ENCODE measurements around the gene SLC35F5.
"Not testable (repeated sequence)": the region's sequence is repeated elsewhere in the genome, so short reads cannot be mapped to it uniquely, and the experiment has no call there.

SLC35F5 gene

DNA sequence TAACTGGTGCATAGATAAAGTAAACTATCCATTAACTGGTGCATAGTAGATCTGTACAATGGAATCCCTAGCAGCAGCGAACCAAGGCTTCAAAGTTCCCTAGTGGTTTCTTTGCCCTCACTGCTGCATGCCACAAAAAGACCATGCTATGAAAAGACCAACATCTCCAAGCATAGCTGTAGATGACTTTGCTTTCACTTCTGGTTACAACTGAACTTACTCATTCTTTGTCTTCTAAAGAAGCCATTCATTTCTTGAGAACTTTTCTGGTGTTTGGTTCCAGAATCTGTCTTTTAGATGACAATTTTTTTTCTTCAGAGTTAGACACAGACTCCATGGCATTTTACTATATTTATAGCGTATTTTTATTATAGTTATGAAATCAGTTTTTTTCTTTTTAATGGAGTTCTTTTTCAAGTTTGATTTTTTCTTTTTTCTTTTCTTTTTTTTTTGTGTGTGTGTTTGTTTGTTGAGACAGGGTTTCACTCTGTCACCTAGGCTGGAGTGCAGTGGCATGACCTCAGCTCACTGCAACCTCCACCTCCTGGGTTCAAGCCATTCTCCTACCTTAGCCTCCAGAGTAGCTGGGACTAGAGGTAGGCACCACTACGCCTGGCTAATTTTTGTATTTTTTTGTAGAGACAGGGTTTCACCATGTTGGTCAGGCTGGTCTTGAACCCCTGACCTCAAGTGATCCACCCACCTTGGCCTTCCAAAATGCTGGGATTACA lies 63.6 kb downstream of the SLC35F5 start:
- DNase-seq, result peak in 1 of 2 experiments; percentile 7

DNA sequence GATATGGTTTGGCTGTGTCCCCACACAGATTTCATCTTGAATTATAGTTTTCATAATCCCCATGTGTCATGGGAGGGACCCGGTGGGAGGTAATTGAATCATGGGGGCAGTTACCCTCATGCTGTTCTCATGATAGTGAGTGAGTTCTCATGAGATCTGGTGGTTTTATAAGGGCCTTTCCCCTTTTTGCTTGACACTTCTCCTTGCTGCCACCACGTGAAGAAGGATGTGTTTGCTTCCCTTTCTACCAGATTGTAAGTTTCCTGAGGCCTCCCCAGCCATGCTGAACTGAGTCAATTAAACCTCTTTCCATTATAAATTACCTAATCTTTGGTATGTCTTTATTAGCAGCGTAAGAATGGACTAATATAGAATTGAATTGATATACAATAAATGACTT lies 65.6 kb downstream of the SLC35F5 start:
- DNase-seq, result not testable (repeated sequence)

DNA sequence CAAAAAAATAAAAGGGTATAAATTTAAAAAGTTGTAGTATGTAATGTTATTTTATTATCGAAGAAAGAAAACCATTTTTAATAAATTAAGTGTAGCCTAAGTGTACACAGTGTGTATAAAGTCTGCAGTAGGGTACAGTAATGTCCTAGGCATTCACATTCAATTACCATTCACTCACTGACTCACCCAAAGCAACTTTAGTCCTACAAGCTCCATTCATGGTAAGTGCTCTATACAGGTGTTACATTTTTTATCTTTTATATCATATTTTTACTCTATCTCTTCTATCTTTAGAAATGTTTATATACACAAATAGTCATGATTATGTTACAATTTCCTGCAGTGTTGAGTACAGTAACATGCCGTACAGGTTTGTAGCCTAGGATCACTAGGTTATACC lies 69.9 kb downstream of the SLC35F5 start:
- no peak for DNase-seq

DNA sequence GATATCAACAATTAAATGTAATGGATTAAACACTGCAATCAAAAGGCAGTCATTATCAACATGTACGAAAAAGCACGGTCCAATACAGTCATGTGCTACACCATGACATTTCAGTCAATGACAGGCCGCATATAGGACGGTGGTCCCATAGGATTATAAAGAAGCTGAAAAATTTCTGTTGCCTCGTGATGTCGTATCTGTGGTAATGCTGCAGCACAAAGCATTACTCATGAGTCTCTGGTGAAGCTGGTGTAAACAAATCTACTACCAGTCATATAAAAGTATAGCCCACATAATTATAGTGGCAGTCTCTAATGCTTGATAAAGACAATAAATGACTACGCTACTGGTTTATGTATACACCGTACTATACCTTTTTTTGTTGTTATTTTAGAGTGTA lies 71.0 kb downstream of the SLC35F5 start:
- no peak for DNase-seq

DNA sequence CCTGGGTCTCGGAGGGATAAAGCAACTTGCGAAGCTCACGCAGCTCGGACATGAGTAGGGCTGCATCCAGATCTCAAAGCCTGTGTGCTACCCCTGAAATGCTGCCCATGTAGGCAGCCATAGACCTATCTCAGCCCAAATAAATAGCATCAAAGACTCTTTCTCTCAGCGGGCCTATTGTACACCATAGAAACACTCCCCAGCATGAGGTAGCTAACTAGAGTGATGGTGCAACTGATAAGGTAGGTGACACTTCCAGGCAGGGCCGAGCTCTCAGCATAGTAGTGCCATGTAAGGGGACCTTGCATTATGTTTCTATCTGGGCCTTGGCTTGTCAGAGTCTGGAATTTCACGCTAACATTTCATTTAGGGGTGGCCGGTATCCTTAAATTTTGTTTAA lies 77.0 kb downstream of the SLC35F5 start:
- no peak for DNase-seq

DNA sequence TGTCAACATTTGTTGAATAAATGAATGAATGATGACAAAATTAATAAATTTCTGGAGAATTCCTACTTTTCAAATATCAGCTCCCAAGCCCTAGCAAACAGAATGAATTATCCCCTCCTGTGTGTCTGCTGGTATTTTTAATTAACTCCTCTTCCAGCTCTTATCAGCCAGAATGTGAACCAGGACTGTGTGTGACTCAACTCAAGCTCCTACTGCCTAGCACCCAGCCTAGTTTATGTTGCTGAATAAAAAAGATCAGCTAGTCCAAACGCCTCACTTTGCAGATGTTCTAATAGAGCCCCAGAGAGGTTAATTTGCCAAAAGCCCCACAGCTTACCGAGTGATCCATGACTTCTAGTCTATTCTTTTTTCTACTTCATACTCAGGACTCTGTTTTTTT lies 79.1 kb downstream of the SLC35F5 start:
- no peak for DNase-seq

DNA sequence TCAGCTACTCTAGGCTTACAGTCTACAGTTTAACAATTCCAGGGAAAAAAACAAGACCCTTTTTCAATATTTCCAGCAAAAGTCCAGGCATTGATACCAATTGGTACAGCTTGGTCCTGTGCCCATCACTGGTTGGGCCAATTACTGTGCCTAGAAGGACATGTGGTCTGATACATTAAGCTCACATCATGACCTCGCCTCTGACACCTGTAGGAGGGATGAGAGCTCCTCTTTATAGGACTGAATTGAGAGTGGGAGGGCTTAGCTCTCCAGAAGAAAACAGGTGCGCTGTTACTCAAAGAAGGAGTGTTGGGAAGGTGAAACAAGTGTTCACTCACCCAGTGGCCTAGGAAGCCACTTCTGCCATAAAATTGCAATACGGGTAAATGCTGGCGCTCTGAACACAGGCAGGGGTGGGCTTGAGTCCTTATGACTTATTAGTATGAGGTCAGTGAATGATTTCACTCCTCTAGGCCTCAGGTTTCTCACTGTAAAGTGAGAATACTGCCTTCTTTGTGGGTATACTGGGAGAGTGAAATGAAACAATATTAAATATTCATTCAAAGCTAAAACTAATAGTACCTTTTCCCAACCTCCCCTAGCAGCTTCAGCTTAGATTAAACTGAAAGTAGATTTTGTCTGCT lies 79.7 kb downstream of the SLC35F5 start:
- no peak for DNase-seq

DNA sequence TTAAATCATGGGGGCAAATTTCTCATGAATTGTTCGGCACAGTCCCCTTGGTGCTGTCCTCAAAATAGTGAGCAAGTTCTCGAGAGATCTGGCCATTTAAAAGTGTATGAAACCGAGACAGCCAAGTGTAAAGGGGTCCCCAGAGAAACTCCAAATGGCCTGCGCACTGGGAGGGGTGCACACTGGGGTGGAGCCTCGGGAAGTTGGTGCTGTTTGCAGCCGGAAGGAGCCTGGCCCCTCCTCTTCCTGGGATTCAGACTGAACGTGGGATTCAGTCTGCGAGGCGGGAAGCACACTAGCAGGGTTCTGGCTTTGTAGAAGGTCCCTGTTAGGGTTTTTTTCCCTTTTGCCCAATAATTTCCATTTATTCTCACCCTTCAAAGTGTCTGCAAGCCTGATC lies 80.6 kb downstream of the SLC35F5 start:
- no peak for DNase-seq

DNA sequence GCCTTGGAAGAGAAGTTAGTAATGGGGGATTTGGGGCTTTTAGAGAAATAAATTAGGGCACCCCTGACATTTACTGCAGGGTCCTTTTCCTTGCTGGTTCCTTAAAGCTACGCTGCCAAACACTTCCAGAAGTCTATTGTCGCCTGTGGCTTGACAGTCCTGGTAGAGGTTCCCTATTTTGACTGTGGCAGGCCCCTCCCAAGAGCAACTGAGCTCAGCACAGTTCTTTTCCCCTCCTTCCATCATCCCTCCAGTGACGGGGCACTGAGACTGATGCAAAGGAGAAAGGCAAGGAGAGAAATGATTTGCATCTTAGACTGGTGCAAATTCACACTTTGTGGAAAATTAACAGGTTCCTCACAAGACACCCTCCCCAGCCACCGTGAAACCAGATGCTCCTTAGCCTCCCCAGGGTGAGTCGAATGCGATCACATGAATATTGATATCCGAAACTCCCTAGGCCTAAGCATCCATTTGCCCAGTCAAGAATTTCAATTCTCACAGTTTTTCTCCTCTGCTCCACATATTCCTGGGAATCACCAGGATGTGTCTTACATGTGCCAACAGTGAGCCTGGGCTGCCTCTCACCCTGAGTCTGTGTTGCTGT lies 84.0 kb downstream of the SLC35F5 start:
- no peak for DNase-seq

DNA sequence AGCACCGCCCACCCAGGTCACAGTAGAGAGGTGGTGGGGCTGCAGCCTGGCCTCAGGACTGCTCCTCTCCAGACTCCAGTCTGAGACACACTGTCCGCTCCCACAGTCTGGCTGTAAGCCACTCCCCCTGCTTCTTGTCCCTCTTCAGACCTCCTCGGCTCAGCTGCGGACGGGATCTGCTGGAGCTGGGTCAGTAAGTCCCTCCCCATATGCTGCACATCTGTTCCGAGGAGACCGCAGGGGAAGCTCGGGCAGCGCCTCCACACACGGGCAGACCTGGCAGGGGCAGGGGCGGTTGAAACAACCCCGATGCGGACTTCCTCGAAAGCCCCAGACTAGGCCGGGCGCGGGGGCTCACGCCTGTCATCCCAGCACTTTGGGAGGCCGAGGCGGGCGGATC lies 87.4 kb downstream of the SLC35F5 start:
- DNase-seq, result not testable (repeated sequence)

DNA sequence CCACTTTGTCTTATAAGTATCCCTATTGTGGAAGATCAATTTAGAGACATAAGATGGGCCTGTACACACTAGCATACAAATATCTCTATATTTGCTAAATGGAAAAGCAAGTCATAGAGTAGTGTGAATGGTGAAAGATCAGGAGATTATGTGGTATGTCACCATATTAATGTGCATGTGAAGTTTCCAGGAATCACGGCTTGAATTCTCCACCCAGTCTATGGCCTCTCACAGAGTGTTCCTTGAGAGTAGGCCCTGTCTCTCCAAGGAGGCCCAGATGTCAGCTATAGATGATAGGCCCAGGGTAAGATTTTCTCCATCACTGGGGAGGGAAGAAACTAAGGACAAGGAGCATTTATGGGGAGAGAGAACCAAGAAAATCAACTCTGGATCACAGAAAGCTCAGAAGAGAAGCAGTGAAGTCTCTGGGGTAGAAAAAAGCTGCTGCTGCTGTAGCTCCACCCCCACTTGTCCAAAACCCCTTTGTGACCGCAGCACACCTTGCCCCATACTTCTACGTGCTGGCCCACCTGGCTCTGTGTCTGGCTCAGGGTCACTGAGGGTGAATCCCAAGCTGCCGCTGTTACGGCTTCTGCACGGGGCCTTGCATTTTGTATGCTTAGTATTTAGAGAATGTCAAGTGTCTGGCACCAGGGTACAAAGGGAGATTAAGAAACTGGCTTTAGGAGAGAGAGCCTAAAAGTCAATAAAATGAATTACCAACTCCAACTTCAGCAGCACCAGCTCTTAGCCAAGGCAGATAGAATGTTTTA lies 91.5 kb downstream of the SLC35F5 start:
- DNase-seq, result not testable (repeated sequence)

DNA sequence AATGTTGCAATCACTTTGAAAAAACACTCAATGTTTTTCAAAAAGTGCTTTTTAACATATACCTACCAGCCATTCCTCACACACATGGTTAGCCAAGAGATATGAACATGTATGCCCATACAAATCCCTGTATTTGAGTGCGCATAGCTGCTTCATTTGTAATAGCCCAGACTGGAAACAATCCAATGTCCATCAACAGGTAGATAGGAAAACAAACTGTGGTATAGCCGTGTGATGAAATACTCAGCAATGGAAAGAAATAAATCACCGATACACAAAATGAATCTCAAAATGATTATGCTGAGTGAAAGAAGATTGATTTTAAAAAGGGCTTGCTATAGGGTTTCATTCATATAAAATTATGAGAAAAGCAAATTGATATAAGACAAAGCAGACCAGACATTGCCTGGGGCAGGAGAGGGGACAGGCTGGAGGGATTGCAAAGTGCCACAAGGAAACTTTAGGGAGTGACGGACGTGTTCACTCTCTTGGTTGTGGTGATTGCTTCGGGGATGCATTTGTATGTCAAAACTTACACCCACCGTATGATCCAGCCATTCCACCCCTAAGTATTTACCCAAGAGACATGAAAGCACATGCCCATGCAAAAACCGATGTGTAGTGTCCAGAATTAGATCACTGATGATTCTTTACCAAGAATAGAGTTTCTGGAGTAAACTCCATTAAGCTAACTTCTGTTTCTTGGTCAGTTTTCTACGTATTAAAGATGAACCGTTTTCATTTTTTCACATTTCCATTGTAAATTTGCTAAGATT lies 93.0 kb downstream of the SLC35F5 start:
- DNase-seq, result not testable (repeated sequence)

Measured in activated CD4-positive, alpha-beta T cell treated with anti-CD3 and anti-CD28 coated beads, Interleukin-2, amount 50 U/mL, for 4 hours (primary cell).